BE2C (cell line): ENCODE results near the gene ZNF343.

Experiments
- DNase-seq: peaks from one replicate; pipeline ENCODE4 v3.0.0-alpha.2; 2020
- H3K27me3 ChIP-seq: fragments of 250-450 bp; sonication (Bioruptor Pico); 2 replicates; pipeline ENCODE4 v1.5.1; 2020; ENCODE audit warnings: mild to moderate bottlenecking
- H3K36me3 ChIP-seq: fragments of 250-450 bp; sonication (Bioruptor Pico); 2 replicates; pipeline ENCODE4 v1.5.1; 2020; ENCODE audit warnings: mild to moderate bottlenecking
- H3K4me1 ChIP-seq: fragments of 250-450 bp; sonication (Bioruptor Pico); 2 replicates; pipeline ENCODE4 v1.5.1; 2020
- H3K4me3 ChIP-seq: 2 replicates; pipeline ENCODE4 v1.5.1; 2011; ENCODE audit warnings: low read depth, low read length
- H3K9me3 ChIP-seq: fragments of 250-450 bp; sonication (Bioruptor Pico); 2 replicates; pipeline ENCODE4 v1.5.1; 2020
- CTCF ChIP-seq: IDR thresholded peaks from 2 replicates; pipeline ENCODE4 v1.5.1; 2012; ENCODE audit warnings: mild to moderate bottlenecking, low read depth, low read length

The ZNF343 gene

GRCh38 chr20:2467412-2467811 is 41.3 kb downstream of the ZNF343 start:
- Histone ChIP-seq H3K4me1 (no peaks in the 10 kb centered on the region; the same call in 1 of the 2 replicates), H3K4me3 (no peak overlapping the region)

GRCh38 chr20:2465100-2465499 is 43.6 kb downstream of the ZNF343 start:
- H3K27me3 ChIP-seq, result no peaks in the 10 kb centered on the region
- no peak for TF ChIP-seq CTCF
- no peaks in the 10 kb centered on the region for H3K9me3 ChIP-seq
- peaks cover 89% of the 10 kb centered on the region for H3K36me3 ChIP-seq
- H3K4me1 ChIP-seq, result no peaks in the 10 kb centered on the region; the same call in 1 of the 2 replicates
- no peak overlapping the region for H3K4me3 ChIP-seq
- no peak for DNase-seq

More at GRCh38 chr20:2467412-2467811, 41.3 kb downstream of the ZNF343 start:
- Histone ChIP-seq H3K27me3 (no peaks in the 10 kb centered on the region), H3K36me3 (peaks cover 71% of the 10 kb centered on the region), H3K9me3 (no peaks in the 10 kb centered on the region)
- DNase-seq, result no peak
- TF ChIP-seq CTCF, result no peak

- no peak for TF ChIP-seq CTCF
- DNase-seq, result no peak
- Histone ChIP-seq H3K36me3 (peaks cover 83% of the 10 kb centered on the region), H3K9me3 (no peaks in the 10 kb centered on the region), H3K27me3 (no peaks in the 10 kb centered on the region), H3K4me3 (no peak overlapping the region), H3K4me1 (no peaks in the 10 kb centered on the region; the same call in 1 of the 2 replicates)
Observed at GRCh38 chr20:2463616-2464365, 44.9 kb downstream of the ZNF343 start.

GRCh38 chr20:2462484-2462883 is 46.2 kb downstream of the ZNF343 start:
- TF ChIP-seq CTCF, result no peak
- H3K36me3 ChIP-seq, result peaks cover 71% of the 10 kb centered on the region
- H3K9me3 ChIP-seq, result no peaks in the 10 kb centered on the region

GRCh38 chr20:2460752-2461424 is 47.8 kb downstream of the ZNF343 start:
- Histone ChIP-seq H3K27me3 (no peaks in the 10 kb centered on the region), H3K4me1 (no peaks in the 10 kb centered on the region), H3K36me3 (peaks cover 55% of the 10 kb centered on the region), H3K4me3 (no peak overlapping the region), H3K9me3 (no peaks in the 10 kb centered on the region)
- no peak for DNase-seq
- no peak for TF ChIP-seq CTCF

More at GRCh38 chr20:2462484-2462883, 46.2 kb downstream of the ZNF343 start:
- no peak for DNase-seq
- Histone ChIP-seq H3K27me3 (no peaks in the 10 kb centered on the region), H3K4me3 (no peak overlapping the region), H3K4me1 (no peaks in the 10 kb centered on the region)
